ENCODE data around the gene ALDH1L1.

Gene ALDH1L1

GRCh38 chr3:126121632-126122031 lies 58.8 kb downstream of the ALDH1L1 start:
- H3K4me2 ChIP-seq (ENCODE audit: low read length) = no peak overlapping the region
- no peaks in the 10 kb centered on the region for H3K4me1 ChIP-seq (ENCODE audit: control insufficient read depth in 1 of 2, insufficient read depth in 2 of 2, low read length in 2 of 2)
- H2AFZ ChIP-seq (ENCODE audit: insufficient read depth, low read length, poor library complexity) = no peak overlapping the region
- no peak overlapping the region for H3K14ac ChIP-seq (ENCODE audit: low read length)
- H2BK5ac ChIP-seq (ENCODE audit: low read depth, low read length, poor library complexity) = no peak overlapping the region
- no peak overlapping the region for H2BK12ac ChIP-seq (ENCODE audit: low read length)
- no CpG with 5 or more reads among the region's 4 CpGs for WGBS (ENCODE audit: extremely low coverage, insufficient coverage, insufficient read length)
- no peak overlapping the region for H4K91ac ChIP-seq (ENCODE audit: low read depth, low read length)
- no peak overlapping the region for H4K12ac ChIP-seq (ENCODE audit: low read depth, low read length)
- H4K8ac ChIP-seq (ENCODE audit: low read depth, low read length) = no peak overlapping the region
- H2BK120ac ChIP-seq (ENCODE audit: insufficient read depth, low read length, poor library complexity) = no peak overlapping the region
- no peaks in the 10 kb centered on the region for H3K79me1 ChIP-seq (ENCODE audit: low read length)
- H3K4ac ChIP-seq (ENCODE audit: low read depth, low read length) = no peak overlapping the region
- peaks cover 5% of the 10 kb centered on the region for H3K9me3 ChIP-seq (ENCODE audit: insufficient read depth, low read depth, low read length)
- H3K9ac ChIP-seq (ENCODE audit: low read length) = no peak overlapping the region
- H3K27me3 ChIP-seq (ENCODE audit: insufficient read depth, low read length) = no peaks in the 10 kb centered on the region
- no peak overlapping the region for H3K4me3 ChIP-seq (ENCODE audit: low read depth, low read length)
- no peak overlapping the region for H3K27ac ChIP-seq (ENCODE audit: low read depth, low read length)
- DNase-seq = no peak
- no peaks in the 10 kb centered on the region for H3K79me2 ChIP-seq (ENCODE audit: control insufficient read depth, insufficient read depth, low read length, poor library complexity)
- no peaks in the 10 kb centered on the region for H3K36me3 ChIP-seq (ENCODE audit: control insufficient read depth in 1 of 2, insufficient read depth in 2 of 2, low read length in 2 of 2)
- H3K23ac ChIP-seq (ENCODE audit: low read length) = no peak overlapping the region
- no peak overlapping the region for H3K18ac ChIP-seq (ENCODE audit: low read length)
- H2AK5ac ChIP-seq (ENCODE audit: low read length) = no peak overlapping the region

- no peak overlapping the region for H2AK5ac ChIP-seq (ENCODE audit: low read length)
- no peak overlapping the region for H3K27ac ChIP-seq (ENCODE audit: low read depth, low read length)
- DNase-seq = no peak
- H3K18ac ChIP-seq (ENCODE audit: low read length) = no peak overlapping the region
- peaks cover 5% of the 10 kb centered on the region for H3K9me3 ChIP-seq (ENCODE audit: insufficient read depth, low read depth, low read length)
- H3K14ac ChIP-seq (ENCODE audit: low read length) = no peak overlapping the region
- H3K36me3 ChIP-seq (ENCODE audit: control insufficient read depth in 1 of 2, insufficient read depth in 2 of 2, low read length in 2 of 2) = no peaks in the 10 kb centered on the region
- no peak overlapping the region for H4K91ac ChIP-seq (ENCODE audit: low read depth, low read length)
- no peak overlapping the region for H3K9ac ChIP-seq (ENCODE audit: low read length)
- no peaks in the 10 kb centered on the region for H3K27me3 ChIP-seq (ENCODE audit: insufficient read depth, low read length)
- H2BK5ac ChIP-seq (ENCODE audit: low read depth, low read length, poor library complexity) = no peak overlapping the region
- H3K4ac ChIP-seq (ENCODE audit: low read depth, low read length) = no peak overlapping the region
- H2AFZ ChIP-seq (ENCODE audit: insufficient read depth, low read length, poor library complexity) = no peak overlapping the region
- no peaks in the 10 kb centered on the region for H3K79me2 ChIP-seq (ENCODE audit: control insufficient read depth, insufficient read depth, low read length, poor library complexity)
- no peak overlapping the region for H3K4me3 ChIP-seq (ENCODE audit: low read depth, low read length)
- H4K8ac ChIP-seq (ENCODE audit: low read depth, low read length) = no peak overlapping the region
- H2BK12ac ChIP-seq (ENCODE audit: low read length) = no peak overlapping the region
- no peak overlapping the region for H4K12ac ChIP-seq (ENCODE audit: low read depth, low read length)
- no peaks in the 10 kb centered on the region for H3K4me1 ChIP-seq (ENCODE audit: control insufficient read depth in 1 of 2, insufficient read depth in 2 of 2, low read length in 2 of 2)
- no peak overlapping the region for H2BK120ac ChIP-seq (ENCODE audit: insufficient read depth, low read length, poor library complexity)
- no CpG with 5 or more reads among the region's 9 CpGs for WGBS (ENCODE audit: extremely low coverage, insufficient coverage, insufficient read length)
- H3K23ac ChIP-seq (ENCODE audit: low read length) = no peak overlapping the region
- H3K79me1 ChIP-seq (ENCODE audit: low read length) = no peaks in the 10 kb centered on the region
- H3K4me2 ChIP-seq (ENCODE audit: low read length) = no peak overlapping the region
Observed at GRCh38 chr3:126121074-126121473, 59.3 kb downstream of the ALDH1L1 start.

- no peak for DNase-seq
- H2AFZ ChIP-seq (ENCODE audit: insufficient read depth, low read length, poor library complexity) = no peak overlapping the region
- H3K4me2 ChIP-seq (ENCODE audit: low read length) = no peak overlapping the region
- no peak overlapping the region for H4K12ac ChIP-seq (ENCODE audit: low read depth, low read length)
- no CpG with 5 or more reads among the region's 8 CpGs for WGBS (ENCODE audit: extremely low coverage, insufficient coverage, insufficient read length)
- peaks cover 5% of the 10 kb centered on the region for H3K9me3 ChIP-seq (ENCODE audit: insufficient read depth, low read depth, low read length)
- no peak overlapping the region for H2AK5ac ChIP-seq (ENCODE audit: low read length)
- no peak overlapping the region for H3K23ac ChIP-seq (ENCODE audit: low read length)
- H3K4ac ChIP-seq (ENCODE audit: low read depth, low read length) = no peak overlapping the region
- no peak overlapping the region for H3K9ac ChIP-seq (ENCODE audit: low read length)
- H3K14ac ChIP-seq (ENCODE audit: low read length) = no peak overlapping the region
- H4K8ac ChIP-seq (ENCODE audit: low read depth, low read length) = no peak overlapping the region
- no peaks in the 10 kb centered on the region for H3K4me1 ChIP-seq (ENCODE audit: control insufficient read depth in 1 of 2, insufficient read depth in 2 of 2, low read length in 2 of 2)
- H3K27ac ChIP-seq (ENCODE audit: low read depth, low read length) = no peak overlapping the region
- H3K79me1 ChIP-seq (ENCODE audit: low read length) = no peaks in the 10 kb centered on the region
- no peak overlapping the region for H2BK5ac ChIP-seq (ENCODE audit: low read depth, low read length, poor library complexity)
- no peak overlapping the region for H3K18ac ChIP-seq (ENCODE audit: low read length)
- no peaks in the 10 kb centered on the region for H3K36me3 ChIP-seq (ENCODE audit: control insufficient read depth in 1 of 2, insufficient read depth in 2 of 2, low read length in 2 of 2)
- no peaks in the 10 kb centered on the region for H3K79me2 ChIP-seq (ENCODE audit: control insufficient read depth, insufficient read depth, low read length, poor library complexity)
- no peak overlapping the region for H3K4me3 ChIP-seq (ENCODE audit: low read depth, low read length)
- H3K27me3 ChIP-seq (ENCODE audit: insufficient read depth, low read length) = no peaks in the 10 kb centered on the region
- H4K91ac ChIP-seq (ENCODE audit: low read depth, low read length) = no peak overlapping the region
- H2BK120ac ChIP-seq (ENCODE audit: insufficient read depth, low read length, poor library complexity) = no peak overlapping the region
- no peak overlapping the region for H2BK12ac ChIP-seq (ENCODE audit: low read length)
Observed at GRCh38 chr3:126119976-126120375, 60.4 kb downstream of the ALDH1L1 start.

GRCh38 chr3:126119008-126119675 lies 61.2 kb downstream of the ALDH1L1 start:
- peaks cover 5% of the 10 kb centered on the region for H3K9me3 ChIP-seq (ENCODE audit: insufficient read depth, low read depth, low read length)
- no peak overlapping the region for H2BK120ac ChIP-seq (ENCODE audit: insufficient read depth, low read length, poor library complexity)
- no peak for DNase-seq
- H3K36me3 ChIP-seq (ENCODE audit: control insufficient read depth in 1 of 2, insufficient read depth in 2 of 2, low read length in 2 of 2) = no peaks in the 10 kb centered on the region
- no peak overlapping the region for H3K27ac ChIP-seq (ENCODE audit: low read depth, low read length)
- H2BK12ac ChIP-seq (ENCODE audit: low read length) = no peak overlapping the region
- H3K23ac ChIP-seq (ENCODE audit: low read length) = no peak overlapping the region
- no peak overlapping the region for H3K14ac ChIP-seq (ENCODE audit: low read length)
- no peak overlapping the region for H3K4ac ChIP-seq (ENCODE audit: low read depth, low read length)
- H4K91ac ChIP-seq (ENCODE audit: low read depth, low read length) = no peak overlapping the region
- H2AK5ac ChIP-seq (ENCODE audit: low read length) = no peak overlapping the region
- H3K4me2 ChIP-seq (ENCODE audit: low read length) = no peak overlapping the region
- H4K12ac ChIP-seq (ENCODE audit: low read depth, low read length) = no peak overlapping the region
- H2AFZ ChIP-seq (ENCODE audit: insufficient read depth, low read length, poor library complexity) = no peak overlapping the region
- H3K4me3 ChIP-seq (ENCODE audit: low read depth, low read length) = no peak overlapping the region
- H2BK5ac ChIP-seq (ENCODE audit: low read depth, low read length, poor library complexity) = no peak overlapping the region
- no peaks in the 10 kb centered on the region for H3K79me1 ChIP-seq (ENCODE audit: low read length)
- H3K9ac ChIP-seq (ENCODE audit: low read length) = no peak overlapping the region
- H3K27me3 ChIP-seq (ENCODE audit: insufficient read depth, low read length) = no peaks in the 10 kb centered on the region
- H3K4me1 ChIP-seq (ENCODE audit: control insufficient read depth in 1 of 2, insufficient read depth in 2 of 2, low read length in 2 of 2) = no peaks in the 10 kb centered on the region
- H3K18ac ChIP-seq (ENCODE audit: low read length) = no peak overlapping the region
- H3K79me2 ChIP-seq (ENCODE audit: control insufficient read depth, insufficient read depth, low read length, poor library complexity) = no peaks in the 10 kb centered on the region
- H4K8ac ChIP-seq (ENCODE audit: low read depth, low read length) = no peak overlapping the region
- no CpG with 5 or more reads among the region's 7 CpGs for WGBS (ENCODE audit: extremely low coverage, insufficient coverage, insufficient read length)
